Mesendoderm (in vitro differentiated cells): ENCODE data around the gene TAGLN2.

Experiments used
- DNase-seq: peaks from one replicate; pipeline ENCODE4 v3.0.0; 2013
- H2AK5ac ChIP-seq: 2 replicates; pipeline ENCODE4 v1.6.1; 2013; ENCODE audit warnings: low read length, inconsistent platforms
- H2BK120ac ChIP-seq: 2 replicates; pipeline ENCODE4 v1.6.1; 2013; ENCODE audit warnings: low read depth, mild to moderate bottlenecking, low read length, moderate library complexity, mixed read lengths
- H2BK15ac ChIP-seq: replicated peaks from 2 replicates; pipeline ENCODE4 v1.6.1; 2013; ENCODE audit warnings: low read depth, mild to moderate bottlenecking, moderate library complexity
- H2BK5ac ChIP-seq: 2 replicates; pipeline ENCODE4 v1.6.1; 2013; ENCODE audit warnings: low read length, inconsistent platforms
- H3K18ac ChIP-seq: 2 replicates; pipeline ENCODE4 v1.6.1; 2013; ENCODE audit warnings: mild to moderate bottlenecking, low read length, mixed read lengths
- H3K23ac ChIP-seq: one replicate; pipeline ENCODE4 v1.6.1; 2013; ENCODE audit warnings: low read length
- H3K27ac ChIP-seq: 2 replicates; pipeline ENCODE4 v1.5.1; 2013; ENCODE audit warnings: low read depth, mild to moderate bottlenecking, inconsistent platforms, low read length, moderate library complexity
- H3K27me3 ChIP-seq: 2 replicates; pipeline ENCODE4 v1.6.1; 2013; ENCODE audit warnings: low read length, control low read depth, mild to moderate bottlenecking, inconsistent platforms; ENCODE audit not compliant: insufficient read depth, poor library complexity
- H3K36me3 ChIP-seq: 2 replicates; pipeline ENCODE4 v1.6.1; 2013; ENCODE audit warnings: low read length, inconsistent platforms; ENCODE audit not compliant: control insufficient read depth, insufficient read depth
- H3K4ac ChIP-seq: one replicate; pipeline ENCODE4 v1.6.1; 2013; ENCODE audit warnings: low read depth, mild to moderate bottlenecking, low read length, moderate library complexity
- H3K4me1 ChIP-seq: 2 replicates; pipeline ENCODE4 v1.6.1; 2013; ENCODE audit warnings: low read depth, low read length, inconsistent platforms; ENCODE audit not compliant: control insufficient read depth
- H3K4me2 ChIP-seq: 2 replicates; pipeline ENCODE4 v1.6.1; 2013; ENCODE audit warnings: low read length
- H3K4me3 ChIP-seq: 2 replicates; pipeline ENCODE4 v1.5.1; 2013; ENCODE audit warnings: mild to moderate bottlenecking, low read length
- H3K56ac ChIP-seq: one replicate; pipeline ENCODE4 v1.6.1; 2013; ENCODE audit warnings: low read length
- H3K79me1 ChIP-seq: 2 replicates; pipeline ENCODE4 v1.6.1; 2013; ENCODE audit warnings: low read length, inconsistent platforms
- H3K79me2 ChIP-seq: 2 replicates; pipeline ENCODE4 v1.6.1; 2013; ENCODE audit warnings: mild to moderate bottlenecking, low read length; ENCODE audit not compliant: control insufficient read depth, insufficient read depth
- H3K9ac ChIP-seq: 2 replicates; pipeline ENCODE4 v1.6.1; 2013; ENCODE audit warnings: low read length, inconsistent platforms
- H4K5ac ChIP-seq: one replicate; pipeline ENCODE4 v1.6.1; 2013; ENCODE audit warnings: low read length
- H4K8ac ChIP-seq: one replicate; pipeline ENCODE4 v1.6.1; 2013; ENCODE audit warnings: low read depth, mild to moderate bottlenecking, control low read depth, low read length, moderate library complexity
- WGBS: extraction: QIAGEN DNeasy Blood & Tissue Kit; methylation state at CpG from one replicate; pipeline ENCODE4 v1.1.7; 2013; ENCODE audit warnings: low lambda C conversion rate, missing lambda C conversion rate; ENCODE audit not compliant: insufficient coverage; ENCODE audit errors: extremely low coverage; 5-methylcytosine and 5-hydroxymethylcytosine counted together

The TAGLN2 gene

DNA sequence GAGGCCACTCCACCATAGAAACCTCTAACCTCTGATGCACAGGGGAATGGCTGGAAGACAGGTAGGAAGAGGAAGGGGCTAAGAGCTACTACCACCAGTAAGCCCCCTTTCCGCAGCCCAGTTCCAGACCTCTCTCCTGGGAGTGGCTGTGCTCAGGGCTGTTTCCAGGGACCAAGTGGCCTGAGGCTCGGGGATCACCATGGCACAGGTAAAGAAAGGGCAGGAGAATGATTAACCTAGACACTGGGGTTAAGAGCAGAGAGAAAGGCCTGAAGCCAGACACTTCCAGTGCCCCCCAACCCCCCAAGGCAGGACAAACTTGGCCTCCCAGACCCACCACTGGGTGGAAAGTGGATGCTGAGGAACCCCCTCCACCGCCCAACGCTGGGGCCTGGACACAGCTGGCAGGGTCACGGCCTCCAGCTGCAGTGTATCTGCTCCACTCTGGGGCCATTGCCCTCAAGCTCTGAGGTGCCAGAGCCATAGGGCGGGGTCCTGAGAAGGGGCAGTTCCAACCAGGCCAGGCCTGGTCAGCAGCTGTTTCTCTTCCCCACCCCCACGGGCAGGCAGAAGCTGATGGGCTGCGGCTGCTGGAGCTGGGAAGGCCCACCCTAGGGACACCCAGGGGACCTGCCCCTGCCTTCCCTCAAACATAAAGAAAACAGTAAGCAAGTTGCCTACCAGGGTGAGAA, 2.6 kb downstream of the TAGLN2 start:
- no peak overlapping the region for H2BK120ac ChIP-seq
- H3K27ac ChIP-seq = no peak overlapping the region
- peak overlapping the region; percentile 9 for H2BK5ac ChIP-seq
- no peak overlapping the region for H2BK15ac ChIP-seq
- peak overlapping the region; percentile 83 for H3K56ac ChIP-seq
- H3K36me3 ChIP-seq = peaks cover 8% of the 10 kb centered on the region
- H3K4me2 ChIP-seq = peak overlapping the region; percentile 39
- H3K23ac ChIP-seq = peak overlapping the region; percentile 67
- no peak overlapping the region for H3K4ac ChIP-seq
- peaks cover 19% of the 10 kb centered on the region for H3K79me1 ChIP-seq
- peak overlapping the region; percentile 63 for H3K9ac ChIP-seq
- H4K8ac ChIP-seq = no peak overlapping the region
- no CpG with 5 or more reads among the region's 8 CpGs for WGBS
- peaks cover 54% of the 10 kb centered on the region for H3K79me2 ChIP-seq
- H3K18ac ChIP-seq = peak overlapping the region; percentile 16
- H3K4me3 ChIP-seq = no peak overlapping the region
- no peaks in the 10 kb centered on the region for H3K27me3 ChIP-seq
- no peak overlapping the region for H4K5ac ChIP-seq
- DNase-seq = no peak
- peaks cover 15% of the 10 kb centered on the region for H3K4me1 ChIP-seq
- peak overlapping the region; percentile 48 for H2AK5ac ChIP-seq

- peak overlapping the region; percentile 63 for H3K9ac ChIP-seq
- peak overlapping the region; percentile 19 for H3K4me2 ChIP-seq
- no peak overlapping the region for H3K4ac ChIP-seq
- H4K5ac ChIP-seq = no peak overlapping the region
- H3K79me1 ChIP-seq = peaks cover 21% of the 10 kb centered on the region
- no peak overlapping the region for H2BK120ac ChIP-seq
- peaks cover 8% of the 10 kb centered on the region for H3K36me3 ChIP-seq
- no peak overlapping the region for H2BK5ac ChIP-seq
- peak overlapping the region; percentile 48 for H2AK5ac ChIP-seq
- no peak overlapping the region for H4K8ac ChIP-seq
- DNase-seq = no peak
- peaks cover 19% of the 10 kb centered on the region for H3K4me1 ChIP-seq
- no peak overlapping the region for H3K4me3 ChIP-seq
- H3K23ac ChIP-seq = peak overlapping the region; percentile 75
- WGBS = no CpG with 5 or more reads among the region's 18 CpGs
- H3K79me2 ChIP-seq = peaks cover 54% of the 10 kb centered on the region
- H3K27me3 ChIP-seq = no peaks in the 10 kb centered on the region
- H3K18ac ChIP-seq = no peak overlapping the region
- H3K27ac ChIP-seq = no peak overlapping the region
- no peak overlapping the region for H2BK15ac ChIP-seq
- H3K56ac ChIP-seq = peak overlapping the region; percentile 83
Observed at GRCh38 chr1:159921700-159922504, 3.4 kb downstream of the TAGLN2 start.

DNA sequence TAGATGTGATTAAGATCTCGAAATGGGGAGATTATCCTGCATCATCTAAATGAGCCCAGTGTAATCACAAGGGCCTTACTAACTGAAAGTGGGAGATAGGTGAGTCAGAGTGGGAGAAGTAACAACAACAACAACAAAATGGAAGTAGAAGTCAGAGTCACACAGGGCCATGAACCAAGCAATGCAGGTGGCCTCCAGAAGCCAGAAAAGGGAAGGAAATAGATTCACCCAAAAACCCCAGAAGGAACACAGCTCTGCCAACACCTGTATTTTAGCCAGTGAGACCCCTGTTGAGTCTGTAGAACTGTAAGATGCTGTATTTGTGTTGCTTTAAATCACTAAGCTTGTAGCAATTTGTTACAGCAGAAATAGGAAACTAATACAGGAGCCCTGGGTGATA, 4.1 kb downstream of the TAGLN2 start:
- no peak overlapping the region for H2BK15ac ChIP-seq
- no peak overlapping the region for H2AK5ac ChIP-seq
- no peak overlapping the region for H4K8ac ChIP-seq
- H3K4me1 ChIP-seq = peaks cover 23% of the 10 kb centered on the region
- H3K27ac ChIP-seq = no peak overlapping the region
- H3K9ac ChIP-seq = no peak overlapping the region
- no peak overlapping the region for H2BK120ac ChIP-seq
- no CpG with 5 or more reads among the region's 1 CpG for WGBS
- H4K5ac ChIP-seq = no peak overlapping the region
- no peak overlapping the region for H3K4me3 ChIP-seq
- no peak overlapping the region for H3K23ac ChIP-seq
- H3K36me3 ChIP-seq = peaks cover 8% of the 10 kb centered on the region
- no peak for DNase-seq
- peaks cover 54% of the 10 kb centered on the region for H3K79me2 ChIP-seq
- H3K56ac ChIP-seq = no peak overlapping the region
- H3K4ac ChIP-seq = no peak overlapping the region
- no peaks in the 10 kb centered on the region for H3K27me3 ChIP-seq
- no peak overlapping the region for H3K18ac ChIP-seq
- H3K4me2 ChIP-seq = no peak overlapping the region
- peaks cover 21% of the 10 kb centered on the region for H3K79me1 ChIP-seq
- H2BK5ac ChIP-seq = no peak overlapping the region

- H3K23ac ChIP-seq = no peak overlapping the region
- H4K8ac ChIP-seq = no peak overlapping the region
- peaks cover 8% of the 10 kb centered on the region for H3K36me3 ChIP-seq
- H3K9ac ChIP-seq = no peak overlapping the region
- no peak for DNase-seq
- no peak overlapping the region for H2BK5ac ChIP-seq
- no peak overlapping the region for H3K4me2 ChIP-seq
- H2BK120ac ChIP-seq = no peak overlapping the region
- WGBS = no CpG with 5 or more reads among the region's 1 CpG
- no peaks in the 10 kb centered on the region for H3K27me3 ChIP-seq
- H2BK15ac ChIP-seq = no peak overlapping the region
- no peak overlapping the region for H3K18ac ChIP-seq
- no peak overlapping the region for H3K56ac ChIP-seq
- H4K5ac ChIP-seq = no peak overlapping the region
- H3K4me1 ChIP-seq = peaks cover 25% of the 10 kb centered on the region
- no peak overlapping the region for H3K4ac ChIP-seq
- peaks cover 54% of the 10 kb centered on the region for H3K79me2 ChIP-seq
- no peak overlapping the region for H3K4me3 ChIP-seq
- no peak overlapping the region for H3K27ac ChIP-seq
- H3K79me1 ChIP-seq = peaks cover 21% of the 10 kb centered on the region
- H2AK5ac ChIP-seq = no peak overlapping the region
Observed at GRCh38 chr1:159920651-159921050, 4.7 kb downstream of the TAGLN2 start.

GRCh38 chr1:159920202-159920601, 5.1 kb downstream of the TAGLN2 start:
- peaks cover 8% of the 10 kb centered on the region for H3K36me3 ChIP-seq
- no CpG with 5 or more reads among the region's 10 CpGs for WGBS
- no peak for DNase-seq

More at GRCh38 chr1:159920202-159920601, 5.1 kb downstream of the TAGLN2 start:
- Histone ChIP-seq H3K18ac (no peak overlapping the region), H3K4me3 (no peak overlapping the region), H3K4me1 (peaks cover 28% of the 10 kb centered on the region), H3K79me2 (peaks cover 54% of the 10 kb centered on the region), H3K23ac (no peak overlapping the region), H3K56ac (no peak overlapping the region), H2BK15ac (no peak overlapping the region), H3K79me1 (peaks cover 21% of the 10 kb centered on the region), H3K27me3 (no peaks in the 10 kb centered on the region), H4K5ac (no peak overlapping the region), H3K27ac (no peak overlapping the region), H2AK5ac (no peak overlapping the region), H3K4ac (no peak overlapping the region), H3K4me2 (no peak overlapping the region), H2BK120ac (no peak overlapping the region), H4K8ac (no peak overlapping the region), H3K9ac (no peak overlapping the region), H2BK5ac (no peak overlapping the region)
